HG03520 (cell line): ENCODE data around the gene APEH.
"Not testable (repeated sequence)": the region's sequence is repeated elsewhere in the genome, so short reads cannot be mapped to it uniquely, and the experiment has no call there.

Experiments used
- ATAC-seq: cut with Tn5 transposase; IDR thresholded peaks from one replicate; pipeline ENCODE4 v1.9.1; 2021; ENCODE audit warnings: mild to moderate bottlenecking, moderate library complexity; ENCODE audit not compliant: unreplicated experiment

The APEH gene

GRCh38 chr3:49689046-49689907, 15.1 kb downstream of the APEH start, which contains the start of the genes MST1 and RNF123:
MST1 (minus strand) TSS chr3:49689474; CDS start chr3:49688691, 783 bp downstream.
RNF123 (plus strand) TSS chr3:49689557; CDS start chr3:49691166, 1,609 bp downstream.
- peak; percentile 47 for ATAC-seq

- ATAC-seq, result not testable (repeated sequence)
Observed at GRCh38 chr3:49689908-49690624, 15.9 kb downstream of the APEH start.

- not testable (repeated sequence) for ATAC-seq
Observed at GRCh38 chr3:49690856-49691255, 16.7 kb downstream of the APEH start.

GRCh38 chr3:49691481-49691880, 17.3 kb downstream of the APEH start:
- ATAC-seq, result not testable (repeated sequence)

- not testable (repeated sequence) for ATAC-seq
Observed at GRCh38 chr3:49694409-49695070, 20.4 kb downstream of the APEH start.

- not testable (repeated sequence) for ATAC-seq
Observed at GRCh38 chr3:49695350-49696015, 21.3 kb downstream of the APEH start.

GRCh38 chr3:49699281-49699979, 25.3 kb downstream of the APEH start:
- no peak for ATAC-seq

- no peak for ATAC-seq
Observed at GRCh38 chr3:49700014-49700413, 25.9 kb downstream of the APEH start.

- no peak for ATAC-seq
Observed at GRCh38 chr3:49700453-49701128, 26.4 kb downstream of the APEH start.

GRCh38 chr3:49701388-49702077, 27.4 kb downstream of the APEH start:
- no peak for ATAC-seq

GRCh38 chr3:49702672-49703071, 28.5 kb downstream of the APEH start:
- no peak for ATAC-seq

- peak; percentile 85 for ATAC-seq
Observed at GRCh38 chr3:49703443-49703927, 29.3 kb downstream of the APEH start.

- ATAC-seq, result no peak
Observed at GRCh38 chr3:49703956-49704355, 29.8 kb downstream of the APEH start.

GRCh38 chr3:49704629-49705028, 30.5 kb downstream of the APEH start:
- no peak for ATAC-seq

GRCh38 chr3:49705390-49705960, 31.3 kb downstream of the APEH start:
- no peak for ATAC-seq

GRCh38 chr3:49706456-49707112, 32.4 kb downstream of the APEH start:
- ATAC-seq, result no peak

- ATAC-seq, result no peak
Observed at GRCh38 chr3:49707113-49707480, 32.9 kb downstream of the APEH start.

- no peak for ATAC-seq
Observed at GRCh38 chr3:49709852-49710251, 35.7 kb downstream of the APEH start.
